ENCODE data around the gene COL23A1.

COL23A1 gene

DNA sequence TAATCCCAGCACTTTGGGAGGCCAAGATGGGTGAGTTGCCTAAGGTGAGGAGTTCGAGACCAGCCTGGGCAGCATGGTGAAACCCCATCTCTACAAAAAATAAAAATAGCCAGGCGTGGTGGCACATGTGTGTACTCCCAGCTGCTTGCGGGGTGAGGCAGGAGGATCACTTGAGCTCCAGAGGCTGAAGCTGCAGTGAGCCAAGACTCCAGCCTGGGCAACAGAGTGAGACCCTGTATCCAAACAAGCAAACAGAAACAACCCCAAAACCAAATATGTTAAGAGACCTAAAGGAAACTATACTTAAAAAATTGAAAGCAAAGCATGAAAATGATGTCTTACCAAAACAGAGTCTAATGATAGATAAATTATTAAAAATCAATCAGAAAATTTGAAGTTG lies 373.4 kb downstream of the COL23A1 start:
- no peak for DNase-seq (ENCODE audit: low read depth)
- TF ChIP-seq, protein P1, sequence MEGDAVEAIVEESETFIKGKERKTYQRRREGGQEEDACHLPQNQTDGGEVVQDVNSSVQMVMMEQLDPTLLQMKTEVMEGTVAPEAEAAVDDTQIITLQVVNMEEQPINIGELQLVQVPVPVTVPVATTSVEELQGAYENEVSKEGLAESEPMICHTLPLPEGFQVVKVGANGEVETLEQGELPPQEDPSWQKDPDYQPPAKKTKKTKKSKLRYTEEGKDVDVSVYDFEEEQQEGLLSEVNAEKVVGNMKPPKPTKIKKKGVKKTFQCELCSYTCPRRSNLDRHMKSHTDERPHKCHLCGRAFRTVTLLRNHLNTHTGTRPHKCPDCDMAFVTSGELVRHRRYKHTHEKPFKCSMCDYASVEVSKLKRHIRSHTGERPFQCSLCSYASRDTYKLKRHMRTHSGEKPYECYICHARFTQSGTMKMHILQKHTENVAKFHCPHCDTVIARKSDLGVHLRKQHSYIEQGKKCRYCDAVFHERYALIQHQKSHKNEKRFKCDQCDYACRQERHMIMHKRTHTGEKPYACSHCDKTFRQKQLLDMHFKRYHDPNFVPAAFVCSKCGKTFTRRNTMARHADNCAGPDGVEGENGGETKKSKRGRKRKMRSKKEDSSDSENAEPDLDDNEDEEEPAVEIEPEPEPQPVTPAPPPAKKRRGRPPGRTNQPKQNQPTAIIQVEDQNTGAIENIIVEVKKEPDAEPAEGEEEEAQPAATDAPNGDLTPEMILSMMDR (IDR thresholded peaks at IDR 0.05; ENCODE audit: low read length, missing control alignments), result no peak
- H3K4me3 ChIP-seq (replicated peaks; ENCODE audit: low read depth, low read length), result no peak overlapping the region

DNA sequence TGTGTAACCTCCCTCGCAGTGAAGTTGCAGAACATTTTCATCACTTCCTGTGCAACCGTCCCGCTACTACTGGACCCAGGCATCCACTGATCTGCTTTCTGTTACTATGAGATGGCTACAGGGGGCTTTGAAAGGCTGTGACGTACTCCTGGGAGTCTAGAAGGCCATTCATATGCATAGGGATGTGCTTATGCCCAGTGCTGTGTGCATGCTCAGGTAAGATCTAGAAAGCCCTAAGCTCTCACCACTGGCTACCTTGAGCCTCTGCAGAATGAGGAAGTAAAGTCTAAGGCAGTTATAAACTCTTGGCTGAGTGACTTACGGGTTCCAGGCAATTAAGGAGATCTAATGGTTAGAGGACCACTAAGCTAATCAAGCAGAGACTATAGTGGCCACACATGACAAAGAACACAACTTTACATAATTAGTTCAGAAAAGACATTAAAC lies 374.1 kb downstream of the COL23A1 start:
- TF ChIP-seq, protein P1 (IDR thresholded peaks at IDR 0.05; ENCODE audit: low read length, missing control alignments), result no peak
- no peak for DNase-seq (ENCODE audit: low read depth)
- no peak overlapping the region for H3K4me3 ChIP-seq (replicated peaks; ENCODE audit: low read depth, low read length)

DNA sequence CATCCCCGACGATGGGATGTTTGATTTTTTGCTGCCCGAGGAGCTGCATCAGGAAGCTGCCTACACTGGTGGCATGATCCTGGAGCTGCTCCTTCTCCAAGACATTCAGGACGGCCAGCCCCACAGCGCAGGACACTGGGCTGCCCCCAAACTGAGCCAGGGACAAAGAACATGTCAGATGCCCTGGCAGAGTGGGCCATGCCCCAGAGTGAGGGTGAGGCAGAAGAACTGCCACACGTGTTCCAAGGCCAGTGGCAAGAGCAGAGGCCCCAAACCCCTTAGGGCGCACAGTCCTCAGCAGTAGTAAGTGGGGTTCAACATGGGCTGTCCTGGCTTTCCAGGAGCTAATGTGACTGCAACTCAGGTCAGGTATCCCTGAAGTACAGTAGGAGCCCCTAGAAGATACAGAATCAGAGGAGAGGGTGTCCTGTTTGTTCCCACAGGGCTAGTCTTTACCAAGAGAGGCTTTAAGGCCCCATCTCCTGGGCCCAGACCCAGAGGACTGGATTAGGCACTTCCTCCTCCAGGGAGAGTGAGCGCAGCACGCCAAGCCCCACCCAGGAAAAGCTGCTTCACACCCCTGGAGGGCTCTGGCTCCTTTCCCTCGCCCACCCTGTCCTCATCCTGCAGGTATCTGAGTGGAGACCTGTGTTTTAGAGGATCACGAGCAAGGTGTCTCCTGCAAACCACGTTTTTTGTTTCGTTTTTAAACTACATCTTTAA lies 374.8 kb downstream of the COL23A1 start:
- TF ChIP-seq, protein P1 (IDR thresholded peaks at IDR 0.05; ENCODE audit: low read length, missing control alignments), result no peak
- DNase-seq (ENCODE audit: low read depth), result no peak
- H3K4me3 ChIP-seq (replicated peaks; ENCODE audit: low read depth, low read length), result no peak overlapping the region

DNA sequence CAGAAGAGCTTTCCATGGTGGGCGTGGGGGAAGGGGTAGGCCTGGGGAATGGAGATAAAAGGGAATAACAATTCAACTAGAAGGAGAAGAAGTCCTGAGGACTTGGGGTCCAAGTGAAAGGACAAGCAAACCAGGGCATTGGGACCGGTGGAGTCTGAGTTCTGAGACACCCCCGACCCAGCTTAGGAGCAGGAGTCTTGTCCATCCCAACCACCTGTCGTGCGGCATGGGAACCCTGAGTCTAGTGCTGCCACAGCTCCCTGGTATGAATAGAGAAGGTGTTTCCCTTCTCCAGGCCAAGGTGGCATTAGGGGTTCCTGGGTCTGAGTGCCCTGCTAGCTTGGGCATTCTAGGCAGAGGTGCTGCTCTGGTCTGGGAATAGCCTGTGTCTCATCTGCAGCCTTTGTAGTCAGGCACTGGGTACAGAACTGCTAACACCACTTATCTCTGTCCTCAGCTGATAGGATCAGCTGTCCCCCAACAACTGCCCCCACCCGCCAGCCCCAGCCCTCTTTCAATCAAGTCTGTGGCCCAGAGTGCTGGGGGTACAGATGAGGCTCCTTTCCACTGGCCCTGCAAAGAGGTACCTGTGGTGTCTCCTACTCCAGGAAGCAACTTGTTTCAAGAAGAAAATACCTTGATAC lies 375.9 kb downstream of the COL23A1 start:
- TF ChIP-seq, protein P1 (IDR thresholded peaks at IDR 0.05; ENCODE audit: low read length, missing control alignments), result no peak
- no peak for DNase-seq (ENCODE audit: low read depth)
- H3K4me3 ChIP-seq (replicated peaks; ENCODE audit: low read depth, low read length), result no peak overlapping the region

DNA sequence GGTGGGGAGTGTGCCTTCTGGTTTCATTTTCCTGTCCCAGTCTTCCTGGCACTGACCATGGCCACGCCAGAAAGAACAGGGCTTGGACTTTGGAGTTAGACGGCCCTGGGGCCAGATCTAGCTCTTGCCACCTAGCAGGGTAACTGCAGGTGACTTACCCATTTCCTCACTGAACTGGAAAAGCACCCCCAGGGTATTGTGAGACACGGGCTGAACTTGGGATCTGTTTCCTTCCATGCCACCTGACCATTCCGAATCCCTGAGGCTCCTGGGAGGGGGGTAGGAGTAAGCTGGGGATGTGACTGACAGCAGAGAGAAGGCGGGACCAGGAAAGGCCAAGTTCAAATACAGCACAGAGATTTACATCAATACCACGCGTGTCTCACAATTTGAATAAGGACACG lies 376.4 kb downstream of the COL23A1 start:
- H3K4me3 ChIP-seq (replicated peaks; ENCODE audit: low read depth, low read length), result no peak overlapping the region
- no peak for DNase-seq (ENCODE audit: low read depth)
- TF ChIP-seq, protein P1 (IDR thresholded peaks at IDR 0.05; ENCODE audit: low read length, missing control alignments), result no peak

DNA sequence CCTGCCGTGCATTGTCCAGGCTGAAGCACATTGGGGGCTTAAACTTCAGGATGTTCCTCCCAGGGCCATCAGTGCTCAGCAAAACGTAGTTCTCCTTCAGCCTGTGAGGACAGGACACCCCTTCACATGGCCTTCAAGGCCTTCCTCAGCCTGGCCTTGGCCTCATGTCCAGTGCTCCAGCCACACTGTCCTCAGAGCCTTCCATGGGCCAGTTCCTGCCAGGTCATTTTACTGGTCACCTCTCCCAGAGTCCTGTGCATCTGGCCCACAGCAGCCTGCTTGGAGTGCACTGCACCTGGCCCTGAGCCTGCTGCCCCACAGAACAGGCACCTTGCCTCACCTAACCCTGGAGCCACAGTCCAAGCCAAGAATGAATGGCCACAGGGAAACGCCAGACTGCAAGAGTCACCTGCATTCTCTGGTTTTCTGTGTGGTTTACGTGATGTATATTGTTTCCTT lies 377.2 kb downstream of the COL23A1 start:
- H3K4me3 ChIP-seq (replicated peaks; ENCODE audit: low read depth, low read length), result no peak overlapping the region
- no peak for DNase-seq (ENCODE audit: low read depth)
- TF ChIP-seq, protein P1 (IDR thresholded peaks at IDR 0.05; ENCODE audit: low read length, missing control alignments), result no peak

Measured in fibroblast of pulmonary artery (primary cell).